EH (cell line): ENCODE results near the gene TENM4.

ENCODE experiments used
- DNase-seq: peaks from one replicate; pipeline ENCODE4 v3.0.0-alpha.2; 2015; ENCODE audit warnings: low read depth

The TENM4 gene

GRCh38 chr11:79055856-79056631 is 384.8 kb downstream of the TENM4 start:
- DNase-seq: peak; percentile 95

- DNase-seq: peak; percentile 84
Measured at GRCh38 chr11:79054636-79055035, 386.2 kb downstream of the TENM4 start.

- peak; percentile 23 for DNase-seq
Measured at GRCh38 chr11:79052544-79052943, 388.3 kb downstream of the TENM4 start.

- DNase-seq: no peak
Measured at GRCh38 chr11:79050786-79051185, 390.0 kb downstream of the TENM4 start.

DNA sequence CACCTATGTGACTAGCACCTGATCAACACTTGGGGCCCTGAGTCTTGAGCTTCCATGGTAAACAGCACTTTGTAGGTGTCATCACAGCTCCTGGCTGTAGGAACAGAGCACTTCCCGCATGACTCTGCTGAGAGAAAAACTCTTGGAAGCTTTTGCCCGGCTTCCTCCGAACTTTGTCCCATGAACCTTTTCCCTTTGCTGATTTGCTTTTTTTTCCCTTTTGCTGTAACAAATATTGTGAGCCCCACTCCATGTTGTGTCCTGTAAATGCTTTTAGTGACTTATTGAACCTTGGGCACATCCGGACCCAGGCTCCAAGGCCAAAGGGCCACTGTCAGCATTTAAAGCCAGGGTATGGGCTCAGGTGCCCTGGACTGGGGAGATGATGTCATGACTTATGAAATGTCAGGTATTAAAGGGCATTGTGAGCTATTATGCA is 391.1 kb downstream of the TENM4 start:
- no peak for DNase-seq

DNA sequence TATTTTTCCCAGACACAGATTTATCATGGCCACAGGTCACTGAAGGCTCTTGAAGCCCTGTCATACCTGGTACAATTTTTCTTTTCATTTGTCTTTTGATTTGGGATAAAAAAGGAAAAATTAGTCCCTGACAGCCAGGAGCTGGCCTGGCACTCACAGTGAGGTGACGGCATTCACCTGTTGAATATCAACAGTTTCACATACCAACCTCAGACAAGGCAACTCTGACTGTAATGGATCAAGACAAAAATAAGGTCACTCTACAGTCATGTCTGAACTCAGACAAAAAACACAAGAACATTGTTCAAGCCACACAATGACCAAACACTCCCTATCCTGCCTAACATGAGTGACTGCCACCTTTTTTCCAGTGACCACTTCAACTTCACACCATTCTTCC is 392.9 kb downstream of the TENM4 start:
- no peak for DNase-seq

- no peak for DNase-seq
Measured at GRCh38 chr11:79047321-79047720, 393.5 kb downstream of the TENM4 start.

GRCh38 chr11:79046366-79046765 is 394.5 kb downstream of the TENM4 start:
- DNase-seq: peak; percentile 19

GRCh38 chr11:79045800-79046304 is 395.0 kb downstream of the TENM4 start:
- peak; percentile 42 for DNase-seq

- no peak for DNase-seq
Measured at GRCh38 chr11:79045018-79045799, 395.6 kb downstream of the TENM4 start.

DNA sequence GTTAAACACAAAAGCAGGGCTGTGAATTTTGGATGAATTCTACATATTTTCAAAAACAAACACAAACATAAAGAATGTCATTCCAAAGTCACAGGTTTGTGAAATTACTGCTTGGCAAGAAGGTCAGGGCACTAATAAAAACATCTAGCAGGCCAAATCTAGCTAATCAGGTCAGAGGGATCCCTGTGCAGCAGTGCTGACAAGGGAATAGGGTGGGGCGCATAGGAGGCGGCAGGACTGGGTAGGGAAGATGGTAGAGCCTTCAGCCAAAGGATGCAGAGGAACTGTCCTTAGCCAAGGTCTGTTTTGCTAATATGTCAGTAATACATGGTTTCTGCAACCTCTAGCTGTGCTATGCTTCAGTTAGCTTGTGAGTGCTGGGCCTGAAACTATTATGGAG is 396.6 kb downstream of the TENM4 start:
- no peak for DNase-seq

DNA sequence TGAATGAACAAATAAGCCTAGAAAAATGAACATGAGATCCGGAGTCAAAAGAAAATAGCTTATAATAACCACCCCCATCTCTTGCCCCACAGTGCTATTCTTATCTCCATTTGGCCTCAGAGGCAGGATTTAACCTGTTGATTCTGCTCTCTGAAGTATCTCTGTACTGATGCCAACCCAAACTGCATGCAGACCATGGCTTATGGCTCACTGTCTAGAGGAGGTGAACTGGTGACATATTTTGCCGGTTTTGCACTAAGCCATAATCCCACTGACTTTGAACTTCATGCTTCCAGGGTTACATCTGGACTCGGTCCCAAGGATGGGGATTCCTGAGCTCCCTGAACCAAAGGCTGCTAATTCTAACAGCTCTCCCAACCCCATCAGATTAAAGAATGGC is 397.1 kb downstream of the TENM4 start:
- no peak for DNase-seq

DNA sequence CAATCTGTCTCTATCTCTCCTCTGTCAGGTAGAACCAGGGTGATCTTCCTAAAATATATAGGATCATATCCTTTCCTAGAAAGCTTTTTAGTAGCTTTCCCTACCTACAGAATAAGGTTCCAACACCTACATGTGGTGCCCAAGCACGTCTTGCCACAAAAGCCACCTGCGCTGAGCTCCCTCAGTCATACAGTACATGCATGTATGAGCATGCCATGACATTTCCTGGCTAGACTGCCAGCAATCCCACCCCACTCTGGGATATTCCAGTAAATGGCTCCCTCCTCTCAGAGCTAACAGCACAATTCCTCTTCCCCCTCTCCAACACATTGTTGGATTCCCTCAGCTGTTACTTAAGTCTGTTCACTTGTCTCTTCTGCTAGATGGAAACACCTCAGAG is 398.0 kb downstream of the TENM4 start:
- no peak for DNase-seq

DNA sequence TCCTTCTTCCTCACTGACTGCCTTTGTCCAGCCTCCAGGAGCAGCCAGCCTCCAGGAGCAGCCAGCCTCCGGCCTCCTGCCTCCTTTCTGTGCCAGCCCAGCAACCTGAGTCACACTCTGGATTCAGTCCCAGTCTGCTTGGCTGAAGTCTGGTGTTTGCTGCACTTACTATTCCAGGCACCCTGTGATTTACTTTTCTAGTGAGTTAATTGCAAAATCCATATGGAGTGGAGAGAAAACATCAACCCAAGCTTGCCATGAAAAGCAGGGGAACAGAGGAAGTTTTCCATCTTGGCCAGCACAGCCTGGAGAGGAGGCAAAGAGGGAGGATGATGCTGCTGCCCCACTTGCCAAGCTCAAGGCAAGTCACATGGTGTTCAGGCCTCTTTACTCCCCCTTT is 400.5 kb downstream of the TENM4 start:
- DNase-seq: peak; percentile 32

DNA sequence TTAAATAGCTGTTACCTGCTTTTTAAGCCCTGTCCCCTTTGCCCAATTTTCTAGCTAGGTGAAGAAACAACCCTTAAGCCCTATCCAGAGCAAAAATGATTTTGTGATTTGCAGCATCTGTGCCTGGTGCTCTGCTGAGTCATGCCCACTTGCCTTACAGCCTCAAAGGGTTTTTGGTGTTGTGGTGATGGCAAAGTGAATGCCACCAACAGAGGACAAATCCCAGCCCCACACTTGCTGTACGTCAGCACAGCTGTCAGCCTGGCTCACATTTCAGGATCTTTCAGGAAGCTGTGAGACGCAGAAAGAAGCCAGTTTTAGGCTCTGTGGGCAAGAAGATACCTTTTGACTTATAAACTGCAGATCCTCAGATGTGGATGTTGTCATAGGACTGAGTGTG is 401.7 kb downstream of the TENM4 start:
- no peak for DNase-seq

DNA sequence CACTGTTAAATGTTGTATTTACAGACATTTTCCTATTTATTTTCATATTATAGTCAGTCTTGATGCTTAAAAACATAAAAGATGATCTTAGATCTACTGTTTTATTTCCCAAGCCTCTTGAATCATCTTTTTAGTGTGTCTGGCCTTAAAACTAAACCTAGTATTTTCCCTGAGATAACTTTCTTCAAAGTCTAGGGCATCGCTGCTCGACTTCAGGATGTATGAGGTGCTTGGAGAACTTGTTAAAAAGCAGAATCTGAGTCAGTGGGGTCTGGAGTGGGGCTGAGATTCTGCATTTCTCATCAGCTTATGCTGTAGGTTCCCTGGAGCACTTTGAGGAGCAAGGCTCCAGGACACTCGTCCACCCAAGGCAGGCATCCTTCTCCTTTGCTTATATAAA is 404.9 kb downstream of the TENM4 start:
- no peak for DNase-seq

GRCh38 chr11:79033833-79034232 is 407.0 kb downstream of the TENM4 start:
- no peak for DNase-seq

- DNase-seq: no peak
Measured at GRCh38 chr11:79030448-79030847, 410.4 kb downstream of the TENM4 start.

GRCh38 chr11:79028225-79028624 is 412.6 kb downstream of the TENM4 start:
- no peak for DNase-seq

DNA sequence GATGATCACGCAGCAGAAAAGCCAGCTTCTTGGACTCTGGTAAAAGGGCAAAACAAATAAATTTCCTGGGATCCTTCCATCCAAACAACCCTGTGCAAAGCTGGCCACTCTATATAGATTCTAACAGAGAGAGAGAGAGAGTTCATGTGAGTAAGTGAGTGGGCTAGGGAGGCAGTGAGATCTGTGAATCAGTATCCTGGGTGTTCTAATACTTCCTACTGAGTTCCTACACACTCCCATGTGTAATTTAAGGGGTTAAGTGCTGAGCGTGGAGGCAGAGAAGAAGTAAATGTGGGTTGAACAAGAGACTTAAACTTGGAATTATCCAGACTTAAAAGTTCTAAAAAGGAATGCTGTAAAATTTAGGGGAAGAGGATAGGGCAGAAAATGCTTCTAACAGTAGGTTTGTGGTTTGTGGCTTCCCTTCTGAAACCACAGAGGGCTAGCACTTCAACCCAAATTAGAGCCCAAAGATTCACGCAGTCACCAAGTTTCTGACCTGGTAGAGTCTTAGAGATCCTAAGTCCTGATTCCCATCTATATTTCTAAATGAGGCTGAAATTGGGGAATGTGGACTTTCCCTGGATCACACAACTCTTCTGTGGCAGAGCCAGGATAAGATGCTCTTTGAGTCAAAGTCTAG is 413.9 kb downstream of the TENM4 start:
- DNase-seq: peak; percentile 75

GRCh38 chr11:79025622-79026021 is 415.2 kb downstream of the TENM4 start:
- no peak for DNase-seq

- DNase-seq: no peak
Measured at GRCh38 chr11:79025097-79025496, 415.7 kb downstream of the TENM4 start.

- no peak for DNase-seq
Measured at GRCh38 chr11:79022265-79022664, 418.6 kb downstream of the TENM4 start.
